ENCODE results near the gene TMPRSS7. TPM values are rescaled to one million over a fixed set of nuclear protein-coding genes. Genes with fewer than 3 reads are reported as not detected.

Gene TMPRSS7
- total RNA-seq, 1 donor from 2014 or later, result 0.12 TPM

DNA sequence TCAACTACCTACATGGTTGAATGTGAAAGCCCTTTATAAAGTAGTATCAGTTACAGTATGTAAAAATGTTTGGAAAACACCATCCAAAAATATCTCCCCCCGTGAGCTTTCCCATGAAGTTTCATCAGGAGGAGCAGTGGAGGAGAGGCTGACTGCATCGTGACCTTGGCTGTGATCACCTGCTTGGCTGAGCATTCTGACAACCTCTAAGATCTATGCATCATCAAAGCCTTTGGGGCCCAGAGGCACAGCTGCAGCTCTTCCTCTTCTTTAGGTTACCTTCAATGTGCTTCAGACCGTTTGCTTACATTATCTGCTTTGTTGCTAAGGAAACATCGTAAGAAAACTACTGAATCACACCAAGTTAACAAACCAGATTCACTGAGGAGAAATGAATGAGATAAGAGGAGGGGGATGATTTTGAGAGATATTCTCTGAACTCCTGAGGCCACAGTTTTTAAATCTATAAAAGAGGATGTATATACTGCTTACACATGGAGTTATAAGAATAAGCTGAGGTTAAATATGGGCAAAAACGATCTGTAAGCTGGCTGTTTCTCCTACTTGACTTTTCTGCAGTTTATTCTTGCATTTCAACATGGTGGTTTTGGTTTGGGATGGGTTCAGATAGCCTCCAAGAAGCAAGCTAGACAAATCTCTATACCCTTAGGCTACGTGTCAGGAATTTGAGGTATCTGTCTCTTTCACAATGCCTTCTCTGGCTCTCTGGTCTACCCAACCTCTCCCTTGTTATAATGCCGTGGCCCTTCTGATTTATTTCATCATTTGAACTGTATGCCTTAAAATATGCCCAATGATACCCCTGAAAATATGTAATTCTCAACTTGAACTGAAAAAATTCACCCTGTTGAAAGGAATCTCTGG lies 94.5 kb downstream of the TMPRSS7 start:
- no peak for DNase-seq (ENCODE audit: low spot score)

DNA sequence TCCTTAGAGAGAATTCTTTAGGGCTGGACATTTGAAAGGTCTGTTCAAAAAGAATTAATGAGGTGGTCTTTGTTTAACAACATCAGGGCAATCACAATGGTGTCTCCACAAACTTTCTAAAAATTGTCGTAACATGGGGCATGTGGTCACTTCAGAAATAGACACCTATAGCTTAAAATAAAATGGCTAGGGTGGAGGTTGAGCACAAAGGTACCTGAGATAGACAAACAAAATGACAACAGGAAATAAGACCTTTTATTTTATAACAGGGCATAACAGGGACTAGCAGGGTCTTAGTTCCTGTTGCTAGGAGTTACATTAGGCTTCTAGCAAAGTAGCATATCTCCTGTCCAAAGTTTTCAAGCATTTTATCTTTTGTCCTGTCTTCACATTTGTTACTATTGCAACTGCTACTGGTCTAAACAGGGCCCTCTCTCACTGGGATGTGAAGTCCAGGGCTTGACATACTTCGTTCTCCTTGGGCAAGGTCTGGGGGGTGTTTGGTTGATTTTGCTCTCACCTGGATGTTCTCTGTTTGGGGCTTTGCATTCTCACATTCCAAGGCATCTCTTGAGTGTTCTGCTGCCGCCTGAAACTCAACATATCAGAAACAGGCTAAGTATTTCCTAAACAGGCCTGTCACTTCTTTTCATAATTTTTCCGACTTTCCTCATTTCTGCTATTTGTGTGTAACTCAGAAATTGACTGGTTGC lies 95.5 kb downstream of the TMPRSS7 start:
- DNase-seq (ENCODE audit: low spot score), result no peak

DNA sequence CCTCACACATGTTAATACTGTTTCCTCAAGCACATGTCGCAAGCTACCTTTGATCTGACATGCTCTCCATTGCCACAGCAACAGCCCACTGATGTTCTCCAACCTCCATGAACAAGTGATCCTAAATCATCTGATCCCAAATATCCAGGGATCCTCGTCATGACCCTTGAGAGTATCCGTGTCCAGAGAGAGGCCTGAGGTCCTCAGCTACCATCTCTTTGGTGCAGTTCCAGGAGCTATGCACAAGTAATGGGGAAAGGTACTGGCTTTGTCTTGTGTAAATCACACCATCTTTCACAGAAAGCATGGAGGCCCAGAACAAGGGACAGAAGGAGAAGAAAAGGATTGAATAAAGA lies 96.1 kb downstream of the TMPRSS7 start:
- no peak for DNase-seq (ENCODE audit: low spot score)

Other genes starting within 250 kb of the TMPRSS7 start
- gene PHLDB2, start 175.5 kb upstream of the TMPRSS7 start, total RNA-seq, result 36.4 TPM
- 34.2 TPM for gene ABHD10, start 55.7 kb upstream of the TMPRSS7 start, total RNA-seq
- gene TAGLN3, start 35.8 kb upstream of the TMPRSS7 start, total RNA-seq, result not detected
- gene C3orf52, start 51.7 kb downstream of the TMPRSS7 start, total RNA-seq, result 24.3 TPM
- gene GCSAM, start 98.5 kb downstream of the TMPRSS7 start, total RNA-seq, result 0.37 TPM

Measured in mucosa of gallbladder (tissue), 1 donor.